Central memory CD8-positive, alpha-beta T cell (primary cell): ENCODE data around the gene SFXN1.
"Not testable (repeated sequence)": the region's sequence is repeated elsewhere in the genome, so short reads cannot be mapped to it uniquely, and the experiment has no call there.

ENCODE experiments used
- ATAC-seq: fragments of 150-1000 bp; cut with Tn5 transposase; replicated peaks from 2 replicates; pipeline ENCODE4 v1.10.0; 2022; ENCODE audit warnings: mild to moderate bottlenecking, moderate FRiP score, moderate number of reproducible peaks; ENCODE audit not compliant: poor library complexity, severe bottlenecking; ENCODE audit errors: extremely low read depth
- DNase-seq, 2 donors: peaks; one replicate each; pipeline ENCODE4 v3.0.0; 2021; ENCODE audit warnings: low spot score in 2 of 2
- H3K27ac Mint-ChIP-seq: one replicate; pipeline ENCODE4 v1.8.0; 2022; ENCODE audit warnings: low read depth, mild to moderate bottlenecking, moderate library complexity, mixed read lengths
- H3K27me3 Mint-ChIP-seq: one replicate; pipeline ENCODE4 v1.8.0; 2022; ENCODE audit warnings: mixed read lengths
- H3K36me3 Mint-ChIP-seq: one replicate; pipeline ENCODE4 v1.8.0; 2022; ENCODE audit warnings: mild to moderate bottlenecking, moderate library complexity, mixed read lengths; ENCODE audit not compliant: insufficient read depth
- H3K4me1 Mint-ChIP-seq: one replicate; pipeline ENCODE4 v1.8.0; 2022; ENCODE audit warnings: mixed read lengths
- H3K4me3 Mint-ChIP-seq: one replicate; pipeline ENCODE4 v1.8.0; 2022; ENCODE audit warnings: mild to moderate bottlenecking, moderate library complexity, mixed read lengths
- H3K9me3 Mint-ChIP-seq: one replicate; pipeline ENCODE4 v1.8.0; 2022; ENCODE audit warnings: mixed read lengths

SFXN1 gene

GRCh38 chr5:175516933-175517823 lies 38.8 kb downstream of the SFXN1 start:
- H3K4me3 Mint-ChIP-seq = no peak overlapping the region
- no peaks in the 10 kb centered on the region for H3K27me3 Mint-ChIP-seq
- H3K27ac Mint-ChIP-seq = peak overlapping the region; percentile 64
- ATAC-seq (no peak), DNase-seq (no peak)
- H3K4me1 Mint-ChIP-seq = peaks cover 51% of the 10 kb centered on the region
- peaks cover 30% of the 10 kb centered on the region for H3K36me3 Mint-ChIP-seq
- H3K9me3 Mint-ChIP-seq = no peaks in the 10 kb centered on the region

DNA sequence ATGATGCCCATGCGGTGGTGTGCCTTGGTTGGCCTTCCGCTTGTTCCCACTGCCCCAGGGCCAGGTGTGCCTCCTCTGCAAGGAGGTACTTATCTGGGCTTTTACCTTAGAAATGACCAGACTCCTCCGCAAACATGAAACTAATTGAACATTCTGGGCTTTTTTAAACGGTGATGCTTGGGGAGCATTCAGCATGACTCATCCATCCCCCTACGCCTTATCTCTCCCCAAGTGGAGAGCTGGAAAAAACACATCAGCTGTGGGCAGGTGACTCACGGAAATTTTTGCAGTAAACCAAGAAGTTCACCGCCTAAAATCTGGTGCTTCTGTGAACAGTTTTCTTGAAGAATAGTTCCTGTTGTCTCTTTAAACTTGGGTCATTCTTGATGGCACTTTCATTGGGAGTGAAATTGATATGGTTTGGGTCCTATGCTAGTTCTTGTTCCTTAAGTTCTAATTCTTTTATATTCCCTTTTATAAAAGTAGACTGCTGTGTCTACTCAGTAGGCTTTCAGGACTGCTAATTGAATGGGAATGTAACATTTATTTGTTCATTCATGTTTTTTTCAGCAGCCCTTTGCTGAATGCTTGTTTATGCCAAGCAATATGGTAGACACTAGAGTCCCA lies 39.6 kb downstream of the SFXN1 start:
- no peak for DNase-seq
- no peak for ATAC-seq
- Mint-ChIP-seq H3K4me3 (no peak overlapping the region), H3K27me3 (no peaks in the 10 kb centered on the region), H3K9me3 (no peaks in the 10 kb centered on the region), H3K4me1 (peaks cover 56% of the 10 kb centered on the region), H3K27ac (peak overlapping the region; percentile 64), H3K36me3 (peaks cover 26% of the 10 kb centered on the region)

GRCh38 chr5:175519006-175519405 lies 40.6 kb downstream of the SFXN1 start:
- no peak for ATAC-seq

DNA sequence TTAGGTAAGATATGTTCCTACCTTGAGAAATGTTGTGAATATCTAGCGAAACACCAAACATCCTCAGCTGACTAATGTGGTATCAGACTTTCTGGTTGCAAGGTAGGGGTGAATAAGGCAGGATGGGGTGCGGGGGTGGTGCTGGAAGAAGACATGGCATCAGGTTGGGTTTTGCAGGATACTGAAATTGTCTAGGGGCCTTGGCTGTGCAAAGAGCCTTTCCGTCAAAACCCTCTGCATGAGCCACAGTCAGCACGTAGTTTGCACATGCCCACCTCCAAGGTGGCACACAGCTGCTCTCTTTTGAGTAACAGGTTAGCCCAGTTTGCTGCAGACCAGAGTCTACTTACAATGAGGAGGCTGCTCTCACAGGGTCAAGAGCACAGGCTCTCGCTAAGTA lies 42.0 kb downstream of the SFXN1 start:
- no peak for ATAC-seq
- H3K4me1 Mint-ChIP-seq = peaks cover 64% of the 10 kb centered on the region
- no peaks in the 10 kb centered on the region for H3K9me3 Mint-ChIP-seq
- peak overlapping the region; percentile 72 for H3K27ac Mint-ChIP-seq
- peak overlapping the region; percentile 68 for H3K4me3 Mint-ChIP-seq
- no peaks in the 10 kb centered on the region for H3K27me3 Mint-ChIP-seq
- no peak for DNase-seq
- H3K36me3 Mint-ChIP-seq = peaks cover 16% of the 10 kb centered on the region

More at GRCh38 chr5:175519006-175519405, 40.6 kb downstream of the SFXN1 start:
- Mint-ChIP-seq H3K9me3 (no peaks in the 10 kb centered on the region), H3K27ac (no peak overlapping the region), H3K27me3 (no peaks in the 10 kb centered on the region), H3K36me3 (peaks cover 16% of the 10 kb centered on the region), H3K4me3 (no peak overlapping the region), H3K4me1 (peaks cover 56% of the 10 kb centered on the region)
- DNase-seq = no peak

DNA sequence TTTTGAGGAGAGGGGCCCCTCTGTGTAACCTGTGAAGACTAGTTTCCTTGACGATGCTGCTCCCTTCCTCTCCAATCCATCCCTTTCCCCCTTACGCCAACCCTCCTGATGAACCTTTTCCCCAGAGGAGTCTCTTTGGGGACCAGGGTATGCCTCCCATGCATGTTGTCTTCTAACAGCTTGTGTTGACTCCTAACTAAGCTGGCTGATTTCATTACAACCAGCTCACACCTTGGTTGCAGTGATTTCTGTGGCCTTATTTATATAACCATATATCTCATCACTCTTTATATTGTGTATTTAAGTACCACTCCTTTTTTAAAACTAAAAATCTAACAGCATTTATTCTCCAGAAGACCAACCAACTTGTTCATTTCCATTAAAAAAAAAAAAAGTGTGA lies 42.5 kb downstream of the SFXN1 start:
- H3K4me3 Mint-ChIP-seq = peak overlapping the region; percentile 68
- H3K36me3 Mint-ChIP-seq = peaks cover 13% of the 10 kb centered on the region
- no peaks in the 10 kb centered on the region for H3K9me3 Mint-ChIP-seq
- DNase-seq = no peak
- peak overlapping the region; percentile 72 for H3K27ac Mint-ChIP-seq
- H3K4me1 Mint-ChIP-seq = peaks cover 64% of the 10 kb centered on the region
- ATAC-seq = no peak
- no peaks in the 10 kb centered on the region for H3K27me3 Mint-ChIP-seq

DNA sequence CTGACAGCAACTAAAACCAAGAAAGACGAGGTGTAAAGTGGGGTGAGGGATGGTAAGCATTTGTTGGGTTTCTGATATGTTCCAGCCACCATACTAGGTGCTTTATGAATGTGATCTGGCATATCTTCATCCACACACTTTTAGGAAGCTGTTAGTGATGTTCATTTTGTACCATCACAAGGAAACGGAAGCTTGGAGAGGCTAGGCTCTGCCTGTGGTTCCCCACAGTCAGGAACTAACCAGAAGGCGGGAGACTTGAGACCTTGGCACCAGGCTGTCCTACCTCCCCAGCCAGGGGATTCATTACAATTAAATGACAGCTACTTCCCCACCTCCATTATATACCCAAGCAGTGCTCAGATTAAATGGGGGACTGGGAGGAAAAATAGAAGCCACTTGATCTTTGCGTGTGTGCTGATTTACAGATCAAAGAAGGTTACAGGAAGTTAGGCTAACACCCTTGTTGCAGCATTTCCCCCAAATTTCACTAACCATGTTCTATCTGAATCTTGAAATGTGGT lies 43.0 kb downstream of the SFXN1 start:
- H3K4me1 Mint-ChIP-seq = peaks cover 64% of the 10 kb centered on the region
- ATAC-seq (peak; percentile 91), DNase-seq (peak in 1 of 2 donors; percentile 28)

DNA sequence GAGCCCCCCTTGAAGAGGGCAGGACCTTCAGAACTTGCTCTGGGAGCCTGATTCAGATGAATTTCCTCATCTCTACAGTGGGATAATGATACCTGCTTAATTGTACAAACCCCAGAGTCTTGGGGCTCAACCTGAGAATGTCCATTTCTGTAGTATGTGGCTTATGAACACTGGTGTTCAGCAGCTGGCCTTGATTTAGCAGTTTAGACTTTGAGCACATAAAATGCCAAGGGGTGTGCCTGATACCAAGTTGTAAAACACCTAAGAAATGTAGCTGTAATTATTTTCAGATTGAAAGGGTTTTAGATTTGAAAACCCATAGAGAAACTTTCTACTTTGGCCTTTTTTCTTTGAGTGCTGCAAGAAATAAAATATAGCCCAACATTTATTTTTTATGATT lies 44.9 kb downstream of the SFXN1 start:
- H3K27me3 Mint-ChIP-seq = no peaks in the 10 kb centered on the region
- DNase-seq (no peak), ATAC-seq (no peak)
- no peaks in the 10 kb centered on the region for H3K9me3 Mint-ChIP-seq
- peaks cover 50% of the 10 kb centered on the region for H3K4me1 Mint-ChIP-seq
- no peak overlapping the region for H3K27ac Mint-ChIP-seq
- H3K4me3 Mint-ChIP-seq = peak overlapping the region; percentile 65
- H3K36me3 Mint-ChIP-seq = peaks cover 23% of the 10 kb centered on the region

More for the DNA sequence above, 43.0 kb downstream of the SFXN1 start:
- Mint-ChIP-seq H3K36me3 (peaks cover 14% of the 10 kb centered on the region), H3K27me3 (no peaks in the 10 kb centered on the region), H3K27ac (peak overlapping the region; percentile 72), H3K4me3 (peak overlapping the region; percentile 68), H3K9me3 (no peaks in the 10 kb centered on the region)

- no peak overlapping the region for H3K4me3 Mint-ChIP-seq
- no peaks in the 10 kb centered on the region for H3K27me3 Mint-ChIP-seq
- H3K27ac Mint-ChIP-seq = peak overlapping the region; percentile 93
- no peaks in the 10 kb centered on the region for H3K9me3 Mint-ChIP-seq
- H3K4me1 Mint-ChIP-seq = peaks cover 44% of the 10 kb centered on the region
- ATAC-seq (no peak), DNase-seq (no peak)
- peaks cover 29% of the 10 kb centered on the region for H3K36me3 Mint-ChIP-seq
Observed at GRCh38 chr5:175524211-175524610, 45.9 kb downstream of the SFXN1 start.

DNA sequence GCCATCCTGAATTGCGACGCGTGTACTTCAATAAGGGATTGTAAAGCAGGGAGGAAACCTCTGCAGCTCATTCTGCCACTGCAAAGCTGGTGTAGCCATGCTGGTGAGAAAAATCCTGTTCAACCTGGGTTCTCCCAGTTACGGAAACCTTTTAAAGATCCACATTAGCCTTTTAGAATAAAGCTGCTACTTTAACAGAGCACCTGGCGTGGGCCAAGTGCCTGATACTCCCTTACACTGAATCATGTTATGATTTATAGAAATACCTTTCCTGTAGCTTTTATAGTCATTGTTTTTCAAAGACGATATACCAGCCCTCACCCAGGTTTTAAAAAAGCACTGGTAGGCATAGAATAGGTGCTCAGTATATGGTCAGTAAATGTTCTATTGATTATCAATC lies 48.3 kb downstream of the SFXN1 start:
- Mint-ChIP-seq H3K27ac (no peak overlapping the region), H3K4me1 (peaks cover 21% of the 10 kb centered on the region), H3K27me3 (no peaks in the 10 kb centered on the region), H3K4me3 (no peak overlapping the region), H3K36me3 (peaks cover 33% of the 10 kb centered on the region), H3K9me3 (no peaks in the 10 kb centered on the region)
- ATAC-seq (no peak), DNase-seq (no peak)

DNA sequence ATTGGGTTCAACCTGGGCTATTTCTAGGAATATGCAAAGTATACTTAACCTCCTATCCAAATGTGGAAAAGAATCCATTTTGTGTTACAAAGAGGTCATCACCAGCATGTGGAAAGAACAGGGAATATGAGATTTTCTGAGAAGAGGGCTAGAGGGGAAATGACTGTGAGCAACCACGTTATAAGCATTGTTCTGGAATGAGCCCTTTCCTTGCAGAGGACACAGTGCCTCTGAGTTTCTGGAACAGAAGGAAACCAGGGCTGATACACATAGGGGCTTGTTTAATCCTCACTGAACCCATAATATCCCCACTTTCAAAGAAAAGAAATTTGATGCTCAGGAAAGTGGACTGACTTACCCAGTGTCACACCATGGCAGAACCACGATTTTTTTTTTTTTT lies 53.0 kb downstream of the SFXN1 start:
- H3K4me3 Mint-ChIP-seq = no peak overlapping the region
- H3K36me3 Mint-ChIP-seq = peaks cover 27% of the 10 kb centered on the region
- DNase-seq (no peak), ATAC-seq (no peak)
- H3K27me3 Mint-ChIP-seq = no peaks in the 10 kb centered on the region
- H3K9me3 Mint-ChIP-seq = no peaks in the 10 kb centered on the region
- H3K27ac Mint-ChIP-seq = no peak overlapping the region
- H3K4me1 Mint-ChIP-seq = peaks cover 15% of the 10 kb centered on the region

GRCh38 chr5:175534070-175534932 lies 55.9 kb downstream of the SFXN1 start:
- Mint-ChIP-seq H3K9me3 (no peaks in the 10 kb centered on the region), H3K36me3 (peaks cover 8% of the 10 kb centered on the region), H3K4me3 (peak overlapping the region; percentile 52), H3K4me1 (peaks cover 23% of the 10 kb centered on the region), H3K27ac (peak overlapping the region; percentile 16), H3K27me3 (peaks cover 9% of the 10 kb centered on the region)
- peak; percentile 98 for ATAC-seq
- peak; percentile 67 to 73 for DNase-seq

- H3K4me3 Mint-ChIP-seq, H3K27me3 Mint-ChIP-seq, H3K36me3 Mint-ChIP-seq, H3K27ac Mint-ChIP-seq, DNase-seq, ATAC-seq, H3K9me3 Mint-ChIP-seq: not testable (repeated sequence)
- peaks cover 23% of the 10 kb centered on the region for H3K4me1 Mint-ChIP-seq
Observed at GRCh38 chr5:175535331-175535730, 57.0 kb downstream of the SFXN1 start.
